ENCODE results near the gene AFG1L. TPM values are rescaled to one million over a fixed set of nuclear protein-coding genes. Genes with fewer than 3 reads are reported as not detected.

Gene AFG1L
- 2.9 TPM in 2 replicates for total RNA-seq

DNA sequence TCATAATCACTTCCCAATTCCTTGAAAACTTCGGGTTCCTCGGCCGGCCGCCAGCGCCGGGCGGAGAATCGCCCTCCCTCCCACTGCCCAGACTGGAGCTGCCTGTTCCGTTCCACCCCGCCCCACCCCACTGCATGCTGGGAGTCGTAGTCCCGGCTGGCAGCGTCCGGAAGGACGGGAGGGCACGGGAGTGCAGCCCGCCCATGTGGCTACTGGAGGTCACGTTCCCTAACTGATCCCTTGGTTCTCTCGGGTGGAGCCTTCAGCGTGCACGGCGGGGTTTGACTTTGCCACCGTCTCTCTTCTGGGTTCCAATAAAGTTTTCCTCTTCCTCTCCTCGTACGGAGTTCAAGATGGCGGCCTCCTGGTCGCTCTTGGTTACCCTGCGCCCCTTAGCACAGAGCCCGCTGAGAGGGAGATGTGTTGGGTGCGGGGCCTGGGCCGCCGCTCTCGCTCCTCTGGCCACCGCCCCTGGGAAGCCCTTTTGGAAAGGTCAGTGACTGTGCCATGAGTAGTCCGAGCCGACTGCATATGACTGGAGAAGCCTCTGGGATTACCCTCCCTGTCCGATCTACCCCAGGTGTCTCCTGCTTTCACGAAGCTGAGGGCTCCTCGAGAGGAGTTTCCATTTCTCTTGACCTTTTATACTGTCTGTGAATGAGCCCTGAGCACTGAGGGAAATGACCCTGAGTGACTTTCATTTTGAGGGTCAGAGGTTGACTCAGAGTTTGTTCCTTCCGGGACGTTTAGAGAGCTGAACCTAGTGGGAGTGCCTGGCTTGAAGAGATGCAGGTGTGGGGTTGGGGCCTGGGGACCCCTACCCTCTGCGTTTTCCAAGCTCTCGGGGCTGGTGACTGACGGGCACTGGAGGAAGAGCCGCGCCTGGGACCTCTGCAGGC lies at the start of gene AFG1L:
Gene AFG1L, plus strand, starts transcription at position 328 of the 899 bp plus-strand sequence. Its CDS starts 26 bp downstream, at position 354.

DNA sequence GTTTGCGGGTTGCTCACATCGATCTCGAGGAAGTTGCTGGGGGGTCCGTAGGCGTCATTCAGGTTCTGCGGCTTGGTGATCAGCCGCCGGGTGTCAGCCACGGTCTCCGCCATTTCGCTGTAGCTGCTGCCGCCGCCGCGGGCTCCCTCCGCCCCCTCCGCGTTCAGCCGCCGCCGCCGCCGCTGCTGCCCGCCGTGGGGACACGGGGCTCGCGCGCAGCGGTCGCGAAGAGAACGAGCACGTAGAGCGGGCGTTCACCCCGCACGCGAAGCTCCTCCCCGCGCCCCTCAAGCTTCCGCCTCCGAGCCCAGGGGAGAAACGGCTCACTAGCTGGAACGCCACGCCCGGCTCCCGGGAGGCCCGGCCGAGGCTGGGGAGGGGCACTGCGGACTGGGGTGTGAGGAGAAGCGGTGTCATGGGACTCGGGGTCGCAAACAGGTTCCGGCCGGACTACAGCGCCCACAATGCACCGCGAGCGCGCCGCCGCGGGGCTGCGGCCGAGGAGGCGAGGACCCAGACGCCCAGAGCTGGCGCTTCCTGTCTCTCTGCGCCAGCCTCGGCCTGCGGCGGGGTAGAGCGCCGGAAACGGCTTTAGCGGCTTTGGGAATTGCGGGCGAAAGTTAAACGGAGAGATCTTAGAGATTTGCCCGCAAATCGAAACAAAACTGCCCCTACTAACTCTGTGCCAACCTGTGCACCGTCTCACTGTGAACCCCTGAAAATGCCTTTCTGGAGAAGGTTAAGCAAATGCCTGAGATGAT lies 33.9 kb upstream of the AFG1L start, which contains the start of gene SNX3:
Gene SNX3, minus strand, starts transcription at position 232 of the 761 bp plus-strand sequence. Its CDS starts 119 bp downstream, at position 113.

DNA sequence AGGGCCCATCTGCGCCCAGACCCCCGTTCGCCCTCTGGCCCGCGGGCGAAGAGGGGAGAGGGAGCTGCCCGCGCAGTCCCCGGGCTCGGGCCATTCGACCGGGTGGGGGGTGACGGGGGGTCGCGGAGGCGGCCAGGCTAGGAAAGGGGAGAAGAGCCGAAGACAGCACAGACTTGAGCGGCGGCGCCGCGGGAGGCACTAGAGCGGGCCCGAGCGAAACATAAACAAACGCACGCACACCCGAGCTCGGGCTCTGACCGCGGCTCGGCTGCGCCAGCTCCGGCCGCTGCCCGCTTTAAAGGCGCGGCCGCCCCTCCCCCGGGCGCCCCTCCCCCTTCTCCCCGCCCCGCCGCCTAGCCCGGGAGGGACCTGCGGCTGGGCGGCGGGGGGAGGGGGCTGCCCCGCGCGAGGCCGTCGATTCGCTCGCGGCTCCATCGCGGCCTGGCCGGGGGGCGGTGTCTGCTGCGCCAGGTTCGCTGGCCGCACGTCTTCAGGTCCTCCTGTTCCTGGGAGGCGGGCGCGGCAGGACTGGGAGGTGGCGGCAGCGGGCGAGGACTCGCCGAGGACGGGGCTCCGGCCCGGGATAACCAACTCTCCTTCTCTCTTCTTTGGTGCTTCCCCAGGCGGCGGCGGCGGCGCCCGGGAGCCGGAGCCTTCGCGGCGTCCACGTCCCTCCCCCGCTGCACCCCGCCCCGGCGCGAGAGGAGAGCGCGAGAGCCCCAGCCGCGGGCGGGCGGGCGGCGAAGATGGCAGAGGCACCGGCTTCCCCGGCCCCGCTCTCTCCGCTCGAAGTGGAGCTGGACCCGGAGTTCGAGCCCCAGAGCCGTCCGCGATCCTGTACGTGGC lies 265.8 kb downstream of the AFG1L start, which contains the start of gene FOXO3:
Gene FOXO3, plus strand, starts transcription at position 455 of the 846 bp plus-strand sequence. Its CDS starts 292 bp downstream, at position 747.

Other genes with a start within 250 kb of the AFG1L start
- 27.9 and 43.0 TPM in 2 replicates for gene OSTM1, start 220.3 kb upstream of the AFG1L start, total RNA-seq
- gene NR2E1, start 129.0 kb upstream of the AFG1L start, total RNA-seq = not detected in 2 replicates
- gene SNX3, start 34.0 kb upstream of the AFG1L start, total RNA-seq = 173 and 183 TPM in 2 replicates

Data from dermis lymphatic vessel endothelial cell (primary cell).